ENCODE measurements around the gene NIP7. TPM values are rescaled to one million over a fixed set of nuclear protein-coding genes. Genes with fewer than 3 reads are reported as not detected.

NIP7 gene
- total RNA-seq, 4 donors from 2014 or later, result 1.8 to 17.3 (median 8.9) TPM

DNA sequence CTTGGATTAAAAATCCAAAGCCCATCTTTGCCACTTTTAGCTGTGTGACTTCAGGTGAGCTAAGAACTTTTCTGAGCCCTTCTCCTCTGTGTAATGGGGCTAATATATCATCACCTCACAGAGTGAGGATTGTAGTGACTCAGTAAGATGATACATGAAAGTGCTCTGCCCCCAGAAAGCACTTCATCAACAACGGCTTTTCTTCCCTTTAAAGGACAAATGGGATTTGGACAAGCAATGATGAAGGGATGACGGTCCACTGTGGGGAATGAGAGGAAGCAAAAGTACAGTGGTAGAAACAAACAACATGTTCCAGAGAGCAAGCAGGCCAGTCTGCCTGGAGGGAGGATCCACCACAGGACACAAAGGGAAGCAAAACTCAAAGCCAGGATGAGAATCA is 26.3 kb downstream of the NIP7 start:
- no peak overlapping the region for H3K27ac ChIP-seq
- H3K27me3 ChIP-seq, result no peaks in the 10 kb centered on the region
- in situ Hi-C loops (cut with MboI; ENCODE audit: low pct_ligation_motif_present in 1 of 4, low pct_unique_long_range_greater_than_20kb in 1 of 4, low sequenced_read_pairs in 3 of 4), result no loop called here
- TF ChIP-seq POLR2A (IDR thresholded peaks at IDR 0.05) (no peak), CTCF (IDR thresholded peaks at IDR 0.05) (no peak), EP300 (IDR thresholded peaks at IDR 0.05; ENCODE audit: low read depth) (no peak), POLR2AphosphoS5 (IDR thresholded peaks at IDR 0.05) (no peak)
- no peak for DNase-seq
- WGBS, 2 donors (ENCODE audit: low coverage in 1 of 2), result 69 to 88% methylated on average over 2 of the region's 2 CpGs
- intact Hi-C loops (cut with DNase I; ENCODE audit: low total_unique reads), result no loop called here
- H3K36me3 ChIP-seq, result peaks cover 0 to 62% (median 26%) of the 10 kb centered on the region in 4 donors
- no peak overlapping the region for H3K4me3 ChIP-seq
- H3K9me3 ChIP-seq, result no peaks in the 10 kb centered on the region
- no peaks in the 10 kb centered on the region for H3K4me1 ChIP-seq

DNA sequence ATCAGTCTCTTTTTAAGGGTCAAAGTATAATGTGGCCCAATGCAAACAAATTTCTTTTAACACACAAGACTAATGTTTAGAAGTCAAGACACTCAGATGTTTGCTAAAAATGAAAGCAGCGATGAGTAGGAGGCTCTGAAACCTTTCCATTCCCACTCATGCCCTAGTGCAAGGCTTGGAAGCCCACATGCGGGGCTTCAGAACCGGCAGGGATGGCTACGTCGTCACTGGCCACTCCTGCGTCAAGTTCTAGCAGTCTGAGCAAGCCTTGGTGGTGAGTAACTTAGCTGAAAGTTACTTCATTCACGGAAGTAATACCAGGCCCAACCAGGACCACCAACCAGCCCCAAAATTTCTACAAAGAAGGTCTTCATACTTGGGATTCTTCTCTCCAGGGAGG is 26.9 kb downstream of the NIP7 start:
- intact Hi-C loops (cut with DNase I; ENCODE audit: low total_unique reads) (no loop called here), in situ Hi-C loops (cut with MboI; ENCODE audit: low pct_ligation_motif_present in 1 of 4, low pct_unique_long_range_greater_than_20kb in 1 of 4, low sequenced_read_pairs in 3 of 4) (no loop called here)
- WGBS, 2 donors (ENCODE audit: low coverage in 1 of 2), result 88 to 100% methylated on average over 2 to 7 of the region's 7 CpGs
- TF ChIP-seq EP300 (IDR thresholded peaks at IDR 0.05; ENCODE audit: low read depth), result no peak
- H3K27ac ChIP-seq, result no peak overlapping the region
- H3K36me3 ChIP-seq, result peaks cover 0 to 61% (median 28%) of the 10 kb centered on the region in 4 donors
- H3K4me1 ChIP-seq, result no peaks in the 10 kb centered on the region
- no peak for DNase-seq
- H3K9me3 ChIP-seq, result no peaks in the 10 kb centered on the region
- H3K27me3 ChIP-seq, result no peaks in the 10 kb centered on the region
- no peak overlapping the region for H3K4me3 ChIP-seq

- no peak for TF ChIP-seq EP300 (IDR thresholded peaks at IDR 0.05; ENCODE audit: low read depth)
- Histone ChIP-seq H3K36me3 (peaks cover 0 to 70% (median 31%) of the 10 kb centered on the region in 4 donors), H3K9me3 (no peaks in the 10 kb centered on the region), H3K4me1 (peaks cover 0 to 9% (median 4%) of the 10 kb centered on the region in 4 donors), H3K4me3 (no peak overlapping the region), H3K27me3 (no peaks in the 10 kb centered on the region), H3K27ac (no peak overlapping the region)
- intact Hi-C loops (cut with DNase I; ENCODE audit: low total_unique reads) (no loop called here), in situ Hi-C loops (cut with MboI; ENCODE audit: low pct_ligation_motif_present in 1 of 4, low pct_unique_long_range_greater_than_20kb in 1 of 4, low sequenced_read_pairs in 3 of 4) (no loop called here)
- DNase-seq, result no peak
- WGBS, 2 donors (ENCODE audit: low coverage in 1 of 2), result 80 to 82% methylated on average over 4 to 7 of the region's 7 CpGs
Observed at GRCh38 chr16:69367980-69368379, 28.4 kb downstream of the NIP7 start.

- Histone ChIP-seq H3K4me1 (peaks cover 0 to 18% (median 7%) of the 10 kb centered on the region in 4 donors), H3K9me3 (no peaks in the 10 kb centered on the region), H3K36me3 (peaks cover 0 to 69% (median 31%) of the 10 kb centered on the region in 4 donors), H3K4me3 (no peak overlapping the region), H3K27ac (no peak overlapping the region), H3K27me3 (no peaks in the 10 kb centered on the region)
- TF ChIP-seq CTCF (IDR thresholded peaks at IDR 0.05) (no peak), EP300 (IDR thresholded peaks at IDR 0.05; ENCODE audit: low read depth) (no peak), POLR2AphosphoS5 (IDR thresholded peaks at IDR 0.05) (no peak), POLR2A (IDR thresholded peaks at IDR 0.05) (no peak)
- intact Hi-C loops (cut with DNase I; ENCODE audit: low total_unique reads), result no loop called here
- in situ Hi-C loops (cut with MboI; ENCODE audit: low pct_ligation_motif_present in 1 of 4, low pct_unique_long_range_greater_than_20kb in 1 of 4, low sequenced_read_pairs in 3 of 4), result no loop called here
- 94% methylated on average over 4 of the region's 4 CpGs; no CpG with 5 or more reads in 1 of the 2 donors for WGBS, 2 donors (ENCODE audit: low coverage in 1 of 2)
- no peak for DNase-seq
Observed at GRCh38 chr16:69368866-69369265, 29.3 kb downstream of the NIP7 start.

- Histone ChIP-seq H3K9me3 (no peaks in the 10 kb centered on the region), H3K27me3 (no peaks in the 10 kb centered on the region), H3K27ac (no peak overlapping the region), H3K36me3 (peaks cover 0 to 61% (median 26%) of the 10 kb centered on the region in 4 donors), H3K4me3 (no peak overlapping the region), H3K4me1 (peaks cover 0 to 25% (median 7%) of the 10 kb centered on the region in 4 donors)
- in situ Hi-C loops (cut with MboI; ENCODE audit: low pct_ligation_motif_present in 1 of 4, low pct_unique_long_range_greater_than_20kb in 1 of 4, low sequenced_read_pairs in 3 of 4), result no loop called here
- intact Hi-C loops (cut with DNase I; ENCODE audit: low total_unique reads), result no loop called here
- TF ChIP-seq POLR2AphosphoS5 (IDR thresholded peaks at IDR 0.05), result no peak
- TF ChIP-seq CTCF (IDR thresholded peaks at IDR 0.05), result no peak
- TF ChIP-seq POLR2A (IDR thresholded peaks at IDR 0.05), result no peak
- TF ChIP-seq EP300 (IDR thresholded peaks at IDR 0.05; ENCODE audit: low read depth), result no peak
- no peak for DNase-seq
- 74 to 88% methylated on average over 2 of the region's 2 CpGs for WGBS, 2 donors (ENCODE audit: low coverage in 1 of 2)
Observed at GRCh38 chr16:69371564-69371963, 32.0 kb downstream of the NIP7 start.
